ENCODE data around the gene SPATA24.

SPATA24 gene

GRCh38 chr5:139396691-139397090 lies 7.2 kb downstream of the SPATA24 start:
- no peak for DNase-seq (ENCODE audit: low read depth)
- TF ChIP-seq CTCF (IDR thresholded peaks at IDR 0.05; ENCODE audit: low read depth, low read length, missing control alignments) = no peak
- no peak overlapping the region for H3K4me3 ChIP-seq (ENCODE audit: low read depth, low read length)
- in situ Hi-C loops (cut with HindIII; ENCODE audit: low sequenced_read_pairs) = no loop called here

GRCh38 chr5:139395844-139396640 lies 7.8 kb downstream of the SPATA24 start:
- TF ChIP-seq CTCF (IDR thresholded peaks at IDR 0.05; ENCODE audit: low read depth, low read length, missing control alignments) = no peak
- no peak for DNase-seq (ENCODE audit: low read depth)
- in situ Hi-C loops (cut with HindIII; ENCODE audit: low sequenced_read_pairs) = no loop called here
- no peak overlapping the region for H3K4me3 ChIP-seq (ENCODE audit: low read depth, low read length)

GRCh38 chr5:139394654-139395566 lies 9.0 kb downstream of the SPATA24 start, which contains the start of gene PROB1:
Gene PROB1 (minus strand): TSS chr5:139395104. CDS start chr5:139395081, 23 bp downstream.
- no peak for TF ChIP-seq CTCF (IDR thresholded peaks at IDR 0.05; ENCODE audit: low read depth, low read length, missing control alignments)
- no peak for DNase-seq (ENCODE audit: low read depth)
- peak within 1 kb of the TSS; percentile 14 for H3K4me3 ChIP-seq (ENCODE audit: low read depth, low read length)
- in situ Hi-C loops (cut with HindIII; ENCODE audit: low sequenced_read_pairs) = no loop called here

- in situ Hi-C loops (cut with HindIII; ENCODE audit: low sequenced_read_pairs) = no loop called here
- peak; percentile 11 for TF ChIP-seq CTCF (IDR thresholded peaks at IDR 0.05; ENCODE audit: low read depth, low read length, missing control alignments)
Measured at GRCh38 chr5:139394123-139394653, 9.7 kb downstream of the SPATA24 start.

GRCh38 chr5:139393497-139394122 lies 10.3 kb downstream of the SPATA24 start:
- TF ChIP-seq CTCF (IDR thresholded peaks at IDR 0.05; ENCODE audit: low read depth, low read length, missing control alignments) = no peak
- H3K4me3 ChIP-seq (ENCODE audit: low read depth, low read length) = peak overlapping the region; percentile 4
- in situ Hi-C loops (cut with HindIII; ENCODE audit: low sequenced_read_pairs) = no loop called here
- no peak for DNase-seq (ENCODE audit: low read depth)

More at GRCh38 chr5:139394123-139394653, 9.7 kb downstream of the SPATA24 start:
- DNase-seq (ENCODE audit: low read depth) = no peak
- H3K4me3 ChIP-seq (ENCODE audit: low read depth, low read length) = peak overlapping the region; percentile 14

All from astrocyte of the cerebellum (primary cell).